HepG2 (cell line): ENCODE results near the gene TASOR. TPM values are rescaled to one million over a fixed set of nuclear protein-coding genes. Genes with fewer than 3 reads are reported as not detected.

Source experiments
- ATAC-seq: fragments of 200-7000 bp; cut with Tn5 transposase; 3 replicates; pipeline ENCODE4 v1.9.1; 2020; ENCODE audit warnings: mild to moderate bottlenecking, moderate library complexity
- BruUV-seq: library from RNA; stranded (reverse); fragments of 400-500 nt; replicated peaks from 2 replicates; lab custom pipeline; 2021; lab: Mats Ljungman, UMichigan
- CTCF ChIA-PET: fragments of 300-600 bp; formaldehyde crosslinking; extraction: SDS; loops from one replicate; lab custom pipeline; 2021; ENCODE audit warnings: low total read pairs, inconsistent platforms, low intra/inter-chr PET ratio; lab: Yijun Ruan, JAX
- POLR2A ChIA-PET: fragments of 350-600 bp; sonication (Branson Sonifier 250); formaldehyde crosslinking; loops from one replicate; lab custom pipeline; 2020; ENCODE audit warnings: antibody characterized with exemption, inconsistent platforms; lab: Yijun Ruan, JAX
- DNase-seq: peaks from one replicate; pipeline ENCODE4 v3.0.0-alpha.2; 2015; ENCODE audit warnings: low spot score
- FAIRE-seq: peaks from 3 replicates; lab custom pipeline; 2011; peaks lifted over from hg19 to GRCh38; lab: Jason Lieb, UNC
- H2AFZ ChIP-seq: one replicate; pipeline ENCODE4 v1.6.1; 2011; ENCODE audit warnings: low read length, inconsistent platforms
- H3K27ac ChIP-seq: fragments of 300-600 bp; 3 replicates; pipeline ENCODE4 v1.8.0; 2011; ENCODE audit warnings: mixed run types, mild to moderate bottlenecking, mixed read lengths, low read length, inconsistent platforms; ENCODE audit not compliant: insufficient read depth; ENCODE audit errors: extremely low read length
- H3K27me3 ChIP-seq, 2 experiments: fragments of 200-600 bp in 1 of 2; 2 replicates in 1 of 2; 3 replicates in 1 of 2; pipeline versions ENCODE4 v1.6.0 to v1.8.0; 2011; ENCODE audit warnings: low read length in 2 of 2, mild to moderate bottlenecking in 2 of 2, moderate library complexity in 2 of 2, inconsistent platforms in 1 of 2; ENCODE audit not compliant: insufficient read depth in 2 of 2, control insufficient read depth in 1 of 2
- H3K36me3 ChIP-seq, 2 experiments: fragments of 200-600 bp in 1 of 2; replicated peaks in 1 of 2; 2 replicates in 1 of 2; 3 replicates in 1 of 2; pipeline versions ENCODE4 v1.5.1 to v1.8.0; 2011; ENCODE audit warnings: low read length in 2 of 2, inconsistent platforms in 1 of 2; ENCODE audit not compliant: insufficient read depth in 2 of 2, control insufficient read depth in 1 of 2
- H3K4me1 ChIP-seq: 2 replicates; pipeline ENCODE4 v1.5.1; 2012; ENCODE audit warnings: low read length, inconsistent platforms; ENCODE audit not compliant: insufficient read depth
- H3K4me2 ChIP-seq: 2 replicates; pipeline ENCODE4 v1.6.0; 2011; ENCODE audit warnings: low read depth, low read length, inconsistent platforms
- H3K4me3 ChIP-seq, 3 experiments: fragments of 200-600 bp in 1 of 3; sonication (generic), shearing (Covaris generic) in 1 of 3; replicated peaks in 1 of 3; 2 replicates each; pipeline ENCODE4 v1.5.1; 2011 to 2016; ENCODE audit warnings: low read length in 3 of 3, inconsistent platforms in 2 of 3, low read depth in 2 of 3, mild to moderate bottlenecking in 2 of 3, control low read depth in 1 of 3, mixed read lengths in 1 of 3; ENCODE audit not compliant: insufficient read depth in 1 of 3
- H3K79me2 ChIP-seq: one replicate; pipeline ENCODE4 v1.6.1; 2011; ENCODE audit warnings: low read length, inconsistent platforms; ENCODE audit not compliant: insufficient read depth
- H3K9ac ChIP-seq: 2 replicates; pipeline ENCODE4 v1.6.0; 2011; ENCODE audit warnings: mild to moderate bottlenecking, low read depth, low read length, inconsistent platforms; ENCODE audit not compliant: insufficient read depth
- H3K9me3 ChIP-seq: 2 replicates; pipeline ENCODE4 v1.5.1; 2012; ENCODE audit warnings: mild to moderate bottlenecking, low read length
- H4K20me1 ChIP-seq: 2 replicates; pipeline ENCODE4 v1.6.0; 2011; ENCODE audit warnings: inconsistent platforms, mild to moderate bottlenecking, low read length, moderate library complexity; ENCODE audit not compliant: insufficient read depth
- DMAP1 ChIP-seq: IDR thresholded peaks from 2 replicates; pipeline ENCODE4 v1.6.1; 2016
- HHEX ChIP-seq: IDR thresholded peaks from 2 replicates; pipeline ENCODE4 v1.6.1; 2016; ENCODE audit warnings: control low read depth
- HMGXB3 ChIP-seq: sonication (generic); formaldehyde crosslinking; IDR thresholded peaks from 2 replicates; pipeline ENCODE4 v1.4.0; 2020; ENCODE audit warnings: missing genetic modification reagents, borderline replicate concordance
- MTERF4 ChIP-seq: sonication (generic); formaldehyde crosslinking; IDR thresholded peaks from 2 replicates; pipeline ENCODE4 v1.8.0; 2023; ENCODE audit warnings: mild to moderate bottlenecking, missing genetic modification reagents
- MZF1 ChIP-seq: sonication (generic); formaldehyde crosslinking; IDR thresholded peaks from 2 replicates; pipeline ENCODE4 v1.8.1; 2023; ENCODE audit warnings: mild to moderate bottlenecking, missing genetic modification reagents, borderline replicate concordance
- NPAS2 ChIP-seq: sonication (generic); formaldehyde crosslinking; IDR thresholded peaks from 2 replicates; pipeline ENCODE4 v1.8.0; 2022; ENCODE audit warnings: mild to moderate bottlenecking, missing genetic modification reagents, borderline replicate concordance
- POGZ ChIP-seq: sonication (generic); formaldehyde crosslinking; IDR thresholded peaks from 2 replicates; pipeline ENCODE4 v1.4.0; 2020; ENCODE audit warnings: mild to moderate bottlenecking, missing genetic modification reagents
- RERE ChIP-seq: IDR thresholded peaks from 2 replicates; pipeline ENCODE4 v1.6.1; 2016; ENCODE audit warnings: low read depth, missing genetic modification reagents, missing compliant biosample characterization
- TBP ChIP-seq: sonication (generic); formaldehyde crosslinking; IDR thresholded peaks from 2 replicates; pipeline ENCODE4 v1.5.0; 2020; ENCODE audit warnings: missing genetic modification reagents
- ZFAT ChIP-seq: sonication (generic); formaldehyde crosslinking; conservative IDR thresholded peaks from 2 replicates; pipeline ENCODE4 v1.8.1; 2023; ENCODE audit warnings: missing genetic modification reagents, inconsistent platforms
- ZMYM2 ChIP-seq: sonication (generic); formaldehyde crosslinking; IDR thresholded peaks from 2 replicates; pipeline ENCODE4 v1.8.0; 2022; ENCODE audit warnings: mild to moderate bottlenecking, missing genetic modification reagents
- ZNF460 ChIP-seq: sonication (generic); formaldehyde crosslinking; IDR thresholded peaks from 2 replicates; pipeline ENCODE4 v1.5.1; 2020; ENCODE audit warnings: missing genetic modification reagents, mild to moderate bottlenecking, borderline replicate concordance
- WGBS: methylation state at CpG from one replicate; pipeline ENCODE4 v1.1.6; 2017; ENCODE audit warnings: low lambda C conversion rate; 5-methylcytosine and 5-hydroxymethylcytosine counted together
- in situ Hi-C: cut with HindIII; loops from 2 replicates; pipeline ENCODE4 v1.10.0; 2017; ENCODE audit warnings: low pct_unique_long_range_greater_than_20kb; ENCODE audit not compliant: extremely low pct_ligation_motif_present
- intact Hi-C: fragments of 100-400 bp; cut with micrococcal nuclease; formaldehyde crosslinking; loops from one replicate; pipeline ENCODE4 v1.10.0; 2022; ENCODE audit not compliant: unreplicated experiment
- polyA plus RNA-seq, 8 experiments: library from polyadenylated mRNA; depleted of rRNA in 3 of 8; stranded (reverse) in 7 of 8; unstranded in 1 of 8; fragments of >200 nt; fragmentation: Illumina TruSeq in 4 of 8; extraction: Trizol in 4 of 8; gene quantifications; 2 replicates each; pipeline versions ENCODE4 v1.2.1 to v1.2.3, GENCODE V29; 2011 to 2016; ENCODE audit warnings: low read depth in 4 of 8, missing spikeins in 1 of 8, mixed read lengths in 1 of 8; ENCODE audit not compliant: insufficient read depth in 1 of 8
- total RNA-seq, 5 experiments: library from RNA; depleted of rRNA; stranded (reverse); fragments of >200 nt; fragmentation: Illumina TruSeq; extraction: Trizol; gene quantifications; 2 replicates each; pipeline ENCODE4 v1.2.3, GENCODE V29; 2016; ENCODE audit warnings: low read depth in 1 of 5

Gene TASOR
- total and polyA plus RNA-seq, 2 of the 13 experiments (the other 11 are each of a cell fraction or from before 2014, with no cell fraction given), result 20.1 to 32.5 TPM

DNA sequence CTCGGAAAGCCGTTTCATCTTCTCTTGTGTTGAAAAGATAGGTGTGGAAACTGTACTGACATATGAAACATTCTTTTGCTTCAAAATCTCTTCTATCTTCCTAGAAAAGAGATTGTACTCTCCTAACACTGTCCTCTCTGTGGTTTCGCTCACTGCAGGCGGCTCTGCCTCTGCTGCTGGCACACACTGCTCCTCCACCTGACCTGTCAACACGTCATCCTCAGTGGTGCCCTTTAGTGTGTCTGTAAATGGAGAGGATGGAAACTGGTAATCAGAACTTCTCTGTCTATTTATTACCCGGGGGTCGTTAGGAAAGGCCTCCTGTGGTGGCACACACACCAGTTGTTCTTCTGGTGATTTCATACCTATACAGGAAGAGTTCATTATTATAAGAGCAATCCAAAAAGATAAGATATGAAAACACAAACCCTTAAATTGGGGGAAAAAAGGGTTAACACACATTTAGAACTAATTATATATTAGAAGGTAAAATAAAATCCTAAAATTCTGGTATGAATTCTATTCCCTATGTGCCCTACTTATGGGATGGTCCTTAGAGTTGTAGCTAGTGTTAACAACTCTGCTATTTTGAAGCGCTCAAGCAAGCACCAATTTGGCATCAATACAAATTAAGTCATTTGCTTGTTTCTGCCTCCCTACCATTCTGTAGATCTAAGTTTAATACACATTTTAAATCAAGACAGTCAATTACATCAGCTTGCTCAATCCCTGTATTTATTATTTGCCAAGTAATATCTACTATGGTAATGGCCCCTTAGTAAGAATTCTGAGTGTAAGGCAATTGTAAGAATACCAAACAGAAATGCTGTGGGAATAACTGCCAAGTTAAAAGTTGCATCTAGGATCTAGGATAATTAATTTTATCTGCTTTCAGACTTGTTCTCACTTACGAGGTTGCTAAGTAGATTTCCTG is 49.2 kb downstream of the TASOR start:
- Histone ChIP-seq H3K4me2 (no peak overlapping the region), H3K79me2 (no peaks in the 10 kb centered on the region), H3K36me3 (peaks cover 2 to 21% of the 10 kb centered on the region in 2 experiments), H2AFZ (no peak overlapping the region), H3K9me3 (no peaks in the 10 kb centered on the region), H3K27me3 (no peaks in the 10 kb centered on the region), H3K4me3 (no peak overlapping the region), H3K27ac (no peak overlapping the region), H4K20me1 (no peaks in the 10 kb centered on the region), H3K9ac (no peak overlapping the region), H3K4me1 (peaks cover 12% of the 10 kb centered on the region; the same call in 1 of the 2 replicates)
- intact Hi-C loops, result no loop called here
- no peak for FAIRE-seq
- in situ Hi-C loops, result no loop called here
- ChIA-PET POLR2A (no interaction called here), CTCF (no interaction called here)
- BruUV-seq, result no TSS peak
- ATAC-seq, result no peak
- DNase-seq, result no peak
- 97% methylated on average over 9 of the region's 9 CpGs for WGBS
- TF ChIP-seq NPAS2 (CRISPR knock-in tag), result no peak
- TF ChIP-seq MTERF4 (CRISPR knock-in tag), result no peak
- no peak for TF ChIP-seq POGZ (CRISPR knock-in tag)
- TF ChIP-seq ZNF460 (CRISPR knock-in tag), result no peak
- no peak for TF ChIP-seq HMGXB3 (CRISPR knock-in tag)
- TF ChIP-seq MZF1 (CRISPR knock-in tag), result no peak
- TF ChIP-seq RERE (CRISPR knock-in tag), result no peak
- TF ChIP-seq DMAP1 (CRISPR knock-in tag), result no peak
- no peak for TF ChIP-seq HHEX (CRISPR knock-in tag)
- no peak for TF ChIP-seq ZFAT (CRISPR knock-in tag)
- no peak for TF ChIP-seq TBP (CRISPR knock-in tag)
- no peak for TF ChIP-seq ZMYM2
